C4-2B (cell line): ENCODE measurements around the gene PLA2G4E.

ENCODE experiments used
- H3K27ac ChIP-seq: fragments of 450-650 bp; 2 replicates; pipeline ENCODE4 v1.5.1; 2017
- CTCF ChIP-seq: fragments of 450-650 bp; conservative IDR thresholded peaks from 2 replicates; pipeline ENCODE4 v1.5.1; 2017; ENCODE audit warnings: mild to moderate bottlenecking
- ZFX ChIP-seq: fragments of 450-650 bp; IDR thresholded peaks from 2 replicates; pipeline ENCODE4 v1.6.1; 2017

Gene PLA2G4E

GRCh38 chr15:41942886-41943285, 78.0 kb downstream of the PLA2G4E start:
- TF ChIP-seq ZFX (no peak), CTCF (no peak)
- no peak overlapping the region for H3K27ac ChIP-seq

GRCh38 chr15:41941644-41942415, 79.0 kb downstream of the PLA2G4E start:
- TF ChIP-seq CTCF = no peak
- TF ChIP-seq ZFX = no peak
- H3K27ac ChIP-seq = no peak overlapping the region

- H3K27ac ChIP-seq = no peak overlapping the region
- no peak for TF ChIP-seq CTCF
- TF ChIP-seq ZFX = no peak
Measured at GRCh38 chr15:41940441-41940857, 80.4 kb downstream of the PLA2G4E start.

DNA sequence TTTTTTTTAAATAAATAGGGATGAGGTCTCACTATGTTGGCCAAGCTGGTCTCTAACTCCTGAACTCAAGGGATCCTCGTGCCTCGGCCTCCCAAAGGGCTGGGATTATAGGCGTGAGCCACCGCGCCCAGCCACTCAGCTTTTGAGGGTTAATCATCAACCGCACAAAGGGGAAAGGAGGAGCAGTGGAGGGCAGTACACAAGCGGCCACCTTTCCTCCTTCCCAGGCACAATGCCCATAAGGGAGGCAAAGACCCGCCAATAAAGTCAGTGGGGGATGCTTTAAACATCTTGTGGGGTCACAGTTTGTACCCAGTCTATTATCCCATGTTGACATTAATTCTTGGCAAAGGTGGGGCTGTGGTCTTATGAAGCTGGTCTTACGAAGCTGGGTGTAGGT, 80.9 kb downstream of the PLA2G4E start:
- TF ChIP-seq ZFX (no peak), CTCF (no peak)
- H3K27ac ChIP-seq = no peak overlapping the region

GRCh38 chr15:41937568-41937923, 83.3 kb downstream of the PLA2G4E start:
- H3K27ac ChIP-seq = no peak overlapping the region
- TF ChIP-seq CTCF (no peak), ZFX (no peak)

- TF ChIP-seq ZFX (no peak), CTCF (no peak)
- H3K27ac ChIP-seq = no peak overlapping the region
Measured at GRCh38 chr15:41936649-41937567, 83.9 kb downstream of the PLA2G4E start.

GRCh38 chr15:41936155-41936554, 84.7 kb downstream of the PLA2G4E start:
- TF ChIP-seq CTCF (no peak), ZFX (no peak)
- H3K27ac ChIP-seq = no peak overlapping the region
